GM10266 (cell line): Measurements from ENCODE around the gene ADAMTSL4.
"Not testable (repeated sequence)": the region's sequence is repeated elsewhere in the genome, so short reads cannot be mapped to it uniquely, and the experiment has no call there.

Source experiments
- DNase-seq: peaks from one replicate; pipeline ENCODE4 v3.0.0; 2012; ENCODE audit errors: extremely low spot score
- TF ChIP-seq, protein P1 (sequence below): IDR thresholded peaks from 2 replicates; pipeline ENCODE4 v1.5.1; 2012; ENCODE audit warnings: mild to moderate bottlenecking, low read depth; ENCODE audit not compliant: control insufficient read depth, insufficient read depth; ENCODE audit errors: missing control alignments

ADAMTSL4 gene

DNA sequence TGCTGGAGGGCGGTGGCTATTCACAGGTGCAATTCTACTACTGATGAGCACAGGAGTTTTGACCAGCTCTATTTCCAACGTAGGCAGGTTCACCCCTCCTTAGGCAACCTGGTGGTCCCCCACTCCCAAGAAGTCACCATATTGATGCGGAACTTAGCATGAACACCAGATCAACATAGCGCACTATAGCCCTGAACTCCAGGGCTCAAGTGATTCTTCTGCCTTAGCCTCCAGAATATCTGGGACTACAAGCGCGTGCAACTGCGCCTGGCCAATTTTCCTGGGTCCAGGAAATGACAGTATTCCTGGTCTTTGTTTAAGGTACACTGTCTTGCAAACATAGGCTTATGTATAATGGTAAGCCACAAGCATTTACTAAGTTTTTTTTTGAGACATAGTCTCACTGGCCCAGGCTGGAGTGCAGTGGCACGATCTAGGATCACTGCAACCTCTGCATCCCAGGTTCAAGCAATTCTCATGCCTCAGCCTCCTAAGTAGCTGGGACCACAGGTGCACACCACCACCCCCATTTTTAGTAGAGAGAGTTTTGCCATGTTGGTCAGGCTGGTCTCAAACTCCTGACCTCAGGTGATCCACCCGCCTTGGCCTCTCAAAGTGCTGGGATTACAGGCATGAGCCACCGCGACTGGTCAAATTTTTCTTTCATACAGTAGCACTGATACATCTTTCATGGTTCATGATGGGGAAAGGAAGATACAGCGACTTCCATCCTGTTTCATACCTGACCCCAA lies 17.6 kb downstream of the ADAMTSL4 start:
- TF ChIP-seq, protein P1, sequence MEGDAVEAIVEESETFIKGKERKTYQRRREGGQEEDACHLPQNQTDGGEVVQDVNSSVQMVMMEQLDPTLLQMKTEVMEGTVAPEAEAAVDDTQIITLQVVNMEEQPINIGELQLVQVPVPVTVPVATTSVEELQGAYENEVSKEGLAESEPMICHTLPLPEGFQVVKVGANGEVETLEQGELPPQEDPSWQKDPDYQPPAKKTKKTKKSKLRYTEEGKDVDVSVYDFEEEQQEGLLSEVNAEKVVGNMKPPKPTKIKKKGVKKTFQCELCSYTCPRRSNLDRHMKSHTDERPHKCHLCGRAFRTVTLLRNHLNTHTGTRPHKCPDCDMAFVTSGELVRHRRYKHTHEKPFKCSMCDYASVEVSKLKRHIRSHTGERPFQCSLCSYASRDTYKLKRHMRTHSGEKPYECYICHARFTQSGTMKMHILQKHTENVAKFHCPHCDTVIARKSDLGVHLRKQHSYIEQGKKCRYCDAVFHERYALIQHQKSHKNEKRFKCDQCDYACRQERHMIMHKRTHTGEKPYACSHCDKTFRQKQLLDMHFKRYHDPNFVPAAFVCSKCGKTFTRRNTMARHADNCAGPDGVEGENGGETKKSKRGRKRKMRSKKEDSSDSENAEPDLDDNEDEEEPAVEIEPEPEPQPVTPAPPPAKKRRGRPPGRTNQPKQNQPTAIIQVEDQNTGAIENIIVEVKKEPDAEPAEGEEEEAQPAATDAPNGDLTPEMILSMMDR: no peak
- no peak for DNase-seq

DNA sequence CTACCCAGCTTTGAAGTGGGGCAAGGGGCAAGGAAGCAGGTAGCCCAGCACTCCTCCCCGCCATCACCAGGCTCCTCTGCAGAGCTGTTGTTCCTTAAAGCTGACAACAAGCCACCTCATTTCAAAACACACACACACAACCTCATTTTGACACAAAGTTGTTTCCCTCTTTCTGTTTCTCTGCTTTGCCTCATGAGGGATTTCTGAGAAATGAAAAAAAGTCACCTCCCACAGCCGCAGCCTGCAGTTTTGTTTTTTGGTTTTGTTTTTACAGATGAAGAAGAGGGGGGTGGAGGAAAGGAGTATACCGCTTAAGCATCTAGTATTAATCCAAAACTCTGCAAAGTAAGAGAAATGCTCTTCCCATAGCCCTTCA lies 18.1 kb downstream of the ADAMTSL4 start:
- TF ChIP-seq, protein P1: no peak
- DNase-seq: peak; percentile 63

DNA sequence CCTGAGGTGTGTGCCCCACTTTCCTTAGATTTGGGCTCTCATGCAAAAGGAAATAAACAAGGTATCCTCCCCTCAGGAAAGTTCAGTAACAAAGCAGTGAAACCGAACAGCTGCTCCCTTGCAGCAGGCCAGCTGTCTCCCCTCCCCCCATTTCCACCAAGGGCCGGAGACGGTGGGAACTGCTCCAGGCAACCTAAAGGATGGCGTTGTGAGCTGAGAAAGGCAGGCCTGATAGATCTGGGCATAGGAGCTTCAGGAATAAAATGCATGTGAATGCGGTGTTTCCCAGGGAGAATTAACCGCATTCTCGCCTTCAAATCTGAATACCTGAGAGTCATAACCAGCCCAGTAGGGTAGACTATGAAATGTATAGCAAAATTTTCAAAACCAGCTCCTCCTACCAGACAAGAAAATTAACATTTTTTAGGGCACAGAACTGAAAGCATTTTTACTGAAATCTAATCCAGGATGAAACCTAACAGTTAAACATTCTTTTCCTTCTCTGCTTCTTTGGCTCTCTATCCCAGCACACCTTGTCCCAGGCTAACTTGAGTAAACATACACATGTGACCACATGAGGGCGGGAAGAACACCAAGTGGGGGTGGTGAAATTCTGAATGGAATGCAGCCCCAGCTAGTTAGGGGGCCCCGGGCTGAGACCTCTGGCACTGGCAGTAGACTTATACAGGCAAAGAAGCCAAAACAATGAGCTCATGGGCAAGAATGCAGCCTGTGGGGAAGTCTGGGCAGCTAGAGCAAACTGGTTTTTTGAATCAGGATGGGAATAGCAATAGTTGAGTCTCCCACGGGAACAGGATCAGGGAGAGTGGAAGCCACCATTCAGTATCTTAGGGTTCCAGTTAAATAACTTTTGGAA lies 18.7 kb downstream of the ADAMTSL4 start:
- peak; percentile 22 for DNase-seq
- TF ChIP-seq, protein P1: no peak

DNA sequence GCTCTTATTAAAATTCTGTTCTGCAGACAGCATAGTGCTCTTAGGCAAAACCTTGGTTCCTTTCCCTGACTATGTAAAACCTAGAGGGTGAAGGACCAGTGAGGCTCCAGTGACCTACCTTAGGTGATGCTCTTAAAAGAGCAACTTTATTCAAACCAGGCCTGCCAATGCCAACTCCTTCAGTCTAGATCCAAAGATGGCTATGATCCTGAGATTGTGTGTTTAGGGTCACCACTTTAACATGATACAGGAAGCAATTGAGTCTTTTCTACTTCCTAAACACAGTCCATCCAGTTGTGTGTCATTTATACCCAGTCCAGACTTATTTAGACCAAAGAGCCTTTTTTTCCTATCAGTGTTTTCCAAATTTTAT lies 19.4 kb downstream of the ADAMTSL4 start:
- TF ChIP-seq, protein P1: no peak
- no peak for DNase-seq

DNA sequence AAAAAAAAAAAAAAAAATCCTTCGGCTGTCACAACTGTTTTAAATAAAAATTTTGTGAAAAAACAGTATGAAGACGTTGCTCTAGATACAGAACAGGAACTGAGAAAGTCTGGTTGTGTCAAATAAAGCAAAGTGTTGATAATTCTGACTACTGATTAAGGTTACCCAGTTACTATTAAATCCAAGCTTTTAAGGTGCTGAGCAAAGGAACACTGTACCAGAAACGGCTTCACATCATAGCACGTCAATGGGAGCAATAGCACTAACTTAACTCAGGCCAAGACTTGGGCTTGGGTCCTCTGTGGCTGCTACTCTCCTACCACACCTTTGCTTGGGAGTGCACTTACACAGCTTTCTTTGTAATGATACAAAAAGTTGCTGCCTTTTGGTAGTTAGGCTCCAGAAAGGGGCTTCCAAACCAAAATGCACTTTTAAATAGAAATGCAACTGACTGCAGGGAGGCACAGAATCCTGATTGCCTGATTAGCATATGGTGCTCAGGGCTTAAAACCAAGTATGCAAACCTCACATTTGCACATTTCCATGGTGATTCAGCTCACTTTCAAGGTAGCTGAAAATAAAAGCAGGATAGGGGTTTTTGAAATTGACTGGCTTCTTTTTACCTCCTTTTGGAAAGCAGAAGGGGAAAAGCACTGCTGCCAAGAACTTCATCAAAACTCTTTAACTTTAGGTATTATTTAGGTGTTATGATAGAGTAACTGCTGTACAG lies 23.9 kb downstream of the ADAMTSL4 start:
- TF ChIP-seq, protein P1: no peak
- no peak for DNase-seq

DNA sequence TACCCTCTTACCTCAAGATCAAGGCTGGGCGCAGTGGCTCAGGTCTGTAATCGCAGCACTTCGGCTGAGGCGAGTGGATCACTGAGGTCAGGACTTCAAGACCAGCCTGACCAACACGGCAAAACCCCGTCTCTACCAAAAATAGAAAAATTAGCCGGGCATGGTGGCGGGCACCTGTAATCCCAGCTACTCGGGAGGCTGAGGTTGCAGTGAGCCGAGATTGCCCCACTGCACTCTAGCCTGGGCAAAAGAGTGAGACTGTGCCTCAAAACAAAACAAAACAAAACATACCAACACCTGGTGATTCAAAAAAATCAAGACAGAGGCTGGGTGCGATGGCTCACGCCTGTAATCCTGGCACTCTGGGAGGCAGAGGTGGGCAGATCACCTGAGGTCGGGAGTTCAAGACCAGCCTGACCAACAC lies 24.5 kb downstream of the ADAMTSL4 start:
- not testable (repeated sequence) for DNase-seq

DNA sequence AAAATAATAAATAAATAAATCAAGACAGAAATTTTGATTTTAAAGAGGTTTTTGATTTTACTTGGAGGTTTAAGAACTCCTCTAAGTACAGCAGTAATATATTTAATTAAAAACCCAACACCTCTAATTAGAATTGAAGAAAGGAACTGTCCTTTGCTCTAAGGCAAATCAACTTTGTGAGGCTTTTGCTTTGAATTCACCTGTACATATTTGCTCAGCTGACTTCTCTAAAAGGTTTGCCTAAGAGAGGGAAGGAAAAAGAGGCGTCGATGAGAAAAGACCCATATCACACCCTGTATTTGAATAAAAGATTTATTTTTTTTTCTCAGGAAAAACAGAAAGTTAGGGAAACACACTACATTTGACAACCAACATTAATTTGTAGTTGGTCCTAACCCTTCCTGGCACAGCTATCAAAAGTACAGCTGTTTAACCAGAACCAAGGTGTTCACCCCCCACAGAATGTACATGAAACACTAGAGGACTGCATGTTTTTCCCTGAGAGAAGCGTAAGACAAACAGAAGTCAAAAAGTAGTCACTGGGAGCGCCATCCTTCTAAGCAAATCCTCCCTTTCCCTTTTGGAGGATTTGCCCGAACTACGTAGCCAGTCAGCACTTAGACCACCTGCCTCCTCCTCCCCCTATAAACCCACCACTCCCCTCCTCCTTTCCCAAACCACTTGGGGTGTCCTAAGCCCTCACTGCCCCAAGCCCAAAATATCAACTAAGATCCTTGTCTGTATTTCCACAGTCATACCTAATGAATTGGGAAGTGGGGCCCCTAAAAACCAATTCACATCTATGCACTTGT lies 25.3 kb downstream of the ADAMTSL4 start:
- TF ChIP-seq, protein P1: no peak
- DNase-seq: no peak
